Raji (cell line): ENCODE measurements around the gene SNX7.

Experiments used
- POLR2A ChIP-seq: IDR thresholded peaks from 2 replicates; pipeline ENCODE4 v1.6.1; 2011; ENCODE audit warnings: low read depth, low read length, control low read depth; ENCODE audit not compliant: insufficient read depth

SNX7 gene

DNA sequence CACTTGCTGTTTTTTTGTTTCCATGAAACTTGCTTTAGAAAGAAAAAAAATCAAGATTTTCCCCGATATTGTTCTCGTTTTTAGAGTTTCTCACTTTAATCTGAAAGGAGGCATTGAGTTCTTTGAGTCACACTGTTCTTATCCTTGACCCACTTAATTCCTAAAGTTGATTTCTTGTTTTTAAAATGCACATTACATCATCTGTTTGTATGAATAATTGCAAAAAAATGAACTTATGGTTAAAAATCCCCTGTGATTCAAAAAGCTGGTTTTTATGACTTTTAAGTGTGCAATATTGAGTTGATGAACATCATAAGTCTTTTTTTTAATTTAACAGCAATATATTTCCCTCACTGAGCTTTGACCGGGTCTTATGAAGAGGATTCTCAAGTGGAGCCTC is 131.6 kb downstream of the SNX7 start:
- TF ChIP-seq POLR2A, result no peak

- TF ChIP-seq POLR2A, result no peak
These were observed 132.8 kb downstream of the SNX7 start for GRCh38 chr1:98794196-98794886.

- TF ChIP-seq POLR2A, result no peak
These were observed 134.5 kb downstream of the SNX7 start for GRCh38 chr1:98796049-98796448.

GRCh38 chr1:98797506-98797905 is 136.0 kb downstream of the SNX7 start:
- no peak for TF ChIP-seq POLR2A
